GM19240 (cell line): Measurements from ENCODE around the gene ADGRB2.

Experiments used
- DNase-seq: peaks from one replicate; pipeline ENCODE4 v3.0.0; 2011; ENCODE audit warnings: low spot score; ENCODE audit not compliant: insufficient read length

ADGRB2 gene

DNA sequence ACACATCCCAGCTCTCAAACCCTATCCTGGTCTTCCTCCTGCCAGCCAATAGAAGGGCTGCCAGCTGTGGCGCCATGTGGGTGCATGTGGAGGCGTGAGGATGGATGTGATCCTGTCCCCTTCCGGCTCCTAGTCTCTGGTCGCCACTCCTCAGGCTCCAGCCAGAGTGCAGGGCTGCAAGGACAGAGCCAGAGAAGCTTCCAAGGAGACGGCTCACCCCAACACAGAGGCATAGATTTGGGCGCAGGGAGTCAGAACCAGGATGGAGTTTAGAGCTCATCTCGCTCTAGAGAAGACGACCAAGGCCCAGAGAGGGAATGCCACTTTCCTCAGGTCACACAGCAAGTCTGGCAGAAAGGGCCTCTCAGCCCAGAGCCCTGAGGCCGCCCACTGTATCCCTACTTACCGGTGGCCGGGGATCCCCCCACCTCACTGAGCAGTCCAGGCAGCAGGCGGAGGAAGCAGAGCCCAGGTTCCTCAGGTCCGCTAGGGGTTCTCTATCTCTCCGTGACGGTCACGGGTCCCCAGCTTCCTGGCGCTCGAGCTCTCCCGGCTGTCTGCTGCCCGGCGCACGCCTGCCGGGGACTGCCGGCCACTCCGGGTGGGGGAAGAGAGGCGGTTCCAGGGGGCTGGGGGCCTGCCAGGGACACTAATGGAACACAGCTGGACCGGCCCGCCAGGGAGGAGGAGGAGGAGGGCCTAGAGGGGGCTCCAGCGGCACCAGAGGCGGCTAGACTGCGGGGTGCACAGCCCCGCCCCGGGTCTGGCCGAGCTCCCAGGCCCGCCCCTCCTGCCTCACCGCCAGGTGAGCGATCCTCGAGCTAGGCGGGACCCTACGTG lies 60.5 kb downstream of the ADGRB2 start, which contains the start of gene COL16A1:
TSS of gene COL16A1 (minus strand) at position 587 of the 840 bp plus-strand sequence. CDS start 1,824 bp downstream, outside the sequence.
- no peak for DNase-seq

DNA sequence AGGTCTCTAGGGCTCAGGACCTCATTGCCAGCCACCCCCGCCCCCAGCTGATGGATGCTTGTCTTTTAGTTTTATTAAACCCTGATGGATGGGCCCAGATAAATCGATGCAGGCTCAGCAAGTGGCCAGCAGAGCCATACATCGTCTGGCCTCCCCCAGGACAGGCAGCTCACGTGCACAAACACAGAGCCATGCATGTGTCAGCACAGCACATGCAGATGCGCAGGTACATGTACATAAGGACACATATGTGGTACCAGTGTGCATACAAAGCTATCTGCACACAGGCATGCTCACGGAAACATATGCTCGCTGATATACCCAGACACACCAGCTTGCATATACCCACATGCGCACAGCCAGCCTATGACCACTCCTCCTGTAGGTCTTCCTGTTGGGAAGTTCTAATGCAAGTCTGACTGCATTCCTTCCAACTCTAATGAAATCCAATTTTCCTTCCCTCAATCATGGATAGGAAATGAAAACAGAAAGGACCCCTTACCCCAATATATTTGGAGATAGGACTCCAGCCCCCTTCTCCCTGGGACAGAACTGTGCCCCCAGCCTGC lies 61.2 kb downstream of the ADGRB2 start:
- no peak for DNase-seq

DNA sequence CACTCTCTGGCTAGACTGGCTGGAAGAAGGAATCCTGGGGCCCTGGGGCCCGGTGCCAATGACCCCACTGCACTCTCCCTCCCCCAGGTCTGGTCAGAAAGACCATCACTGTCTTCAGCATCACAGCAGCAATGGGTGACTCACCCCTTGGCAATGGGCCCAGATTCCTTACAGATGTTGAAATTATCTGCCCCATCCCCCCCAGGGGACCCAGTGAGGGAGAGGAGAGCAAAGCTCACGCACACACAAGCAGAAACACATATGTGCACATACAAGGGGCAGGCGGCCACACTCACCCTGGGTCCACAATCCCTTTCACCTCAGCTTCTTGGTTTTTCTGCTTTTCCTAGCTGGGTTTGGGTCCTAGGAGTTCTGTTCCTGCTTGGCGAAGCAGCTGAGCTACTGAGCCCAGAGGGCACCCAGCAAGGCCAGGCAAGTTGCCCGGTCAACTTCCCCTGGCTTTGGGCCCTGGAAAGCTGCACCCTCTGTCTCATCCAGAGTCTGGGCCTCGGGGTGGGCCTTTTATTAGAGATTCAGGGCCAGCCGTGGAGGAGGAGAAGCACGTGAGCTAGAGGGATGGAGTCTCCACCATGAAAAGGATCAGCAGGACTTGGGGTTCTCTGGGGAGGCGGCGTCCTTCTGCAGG lies 62.9 kb downstream of the ADGRB2 start:
- DNase-seq: no peak

DNA sequence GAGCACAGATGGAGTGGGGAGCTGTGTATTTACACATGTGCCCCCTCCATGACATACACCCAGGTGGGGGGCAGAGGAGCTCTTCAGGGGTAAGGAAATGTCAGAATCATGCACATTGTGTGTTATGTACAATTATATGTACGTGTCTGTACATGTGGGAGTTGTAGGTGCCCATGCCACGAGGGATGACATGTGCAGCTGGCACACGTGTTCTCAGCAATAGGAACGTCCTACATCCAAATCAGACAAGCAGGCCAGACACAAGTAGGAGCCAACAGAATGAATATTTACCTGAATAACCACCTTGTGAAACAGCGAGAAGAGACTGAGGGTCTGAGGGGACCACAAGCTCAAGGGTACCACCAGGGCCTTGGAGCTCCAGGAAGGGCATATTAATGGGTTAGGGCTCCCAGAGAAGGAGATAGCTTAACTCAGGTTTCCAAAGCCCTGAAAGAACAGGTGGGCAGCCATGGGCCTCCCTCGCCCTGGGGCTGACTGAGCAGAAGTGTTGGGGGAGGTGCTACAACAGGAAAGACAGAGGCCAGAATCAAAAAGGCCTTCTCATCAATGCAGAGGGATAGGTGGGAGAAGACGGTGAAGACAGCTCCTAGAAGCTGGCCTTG lies 63.6 kb downstream of the ADGRB2 start:
- no peak for DNase-seq

DNA sequence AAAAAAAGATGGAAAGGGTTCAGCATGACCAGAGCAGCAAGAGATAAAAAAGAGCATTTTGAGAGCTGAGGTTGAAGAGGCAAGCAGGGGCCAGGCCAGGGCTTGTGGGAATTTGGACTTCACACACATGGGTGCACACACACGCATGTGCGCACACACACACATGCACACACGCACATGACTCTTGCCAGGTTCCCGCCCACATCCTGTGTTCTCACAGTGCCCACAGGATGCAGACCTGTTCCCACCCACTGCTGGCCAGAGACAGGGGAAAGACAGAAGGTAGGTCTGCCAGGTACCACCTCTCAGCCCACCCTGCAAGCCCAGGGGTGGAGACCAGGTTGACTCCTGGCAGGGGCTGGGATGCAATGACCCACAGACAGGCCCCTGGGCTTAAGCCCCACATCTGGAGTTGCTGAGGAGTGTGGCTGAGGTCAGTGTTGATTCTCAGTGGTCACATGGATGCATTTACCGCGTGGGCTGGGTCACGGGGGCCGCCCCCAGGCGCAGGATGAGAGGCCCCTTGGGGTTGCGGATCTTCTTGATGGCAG lies 64.7 kb downstream of the ADGRB2 start:
- DNase-seq: no peak

DNA sequence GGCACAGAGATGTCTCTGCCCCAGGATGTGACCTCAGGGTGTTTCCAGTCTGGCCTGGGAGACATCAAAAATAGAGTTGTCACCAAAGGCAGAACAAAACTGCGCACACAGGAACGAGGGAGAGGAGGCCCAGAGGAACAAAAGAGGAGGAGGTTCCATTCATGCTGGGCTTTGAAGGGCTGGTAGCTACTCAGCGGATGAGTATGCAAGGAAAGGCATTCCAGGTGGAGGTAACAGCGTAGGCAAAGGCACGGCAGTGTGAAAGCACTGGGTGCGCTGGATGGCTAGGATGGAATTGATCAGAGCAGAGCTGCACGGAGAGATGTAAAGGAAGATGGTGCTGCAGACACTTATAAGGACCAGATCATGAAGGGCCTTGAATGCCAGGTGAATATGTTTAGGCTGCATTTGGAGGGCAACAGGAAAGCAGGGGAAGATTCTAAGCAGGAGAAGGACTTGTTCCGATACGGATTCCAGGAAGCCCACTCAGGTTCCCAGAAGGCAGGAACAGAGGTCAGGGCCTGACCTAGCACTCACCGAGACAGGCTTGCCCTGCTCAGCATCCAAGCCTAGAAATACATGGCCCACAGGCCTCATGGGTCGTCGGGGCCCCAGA lies 66.7 kb downstream of the ADGRB2 start:
- no peak for DNase-seq

DNA sequence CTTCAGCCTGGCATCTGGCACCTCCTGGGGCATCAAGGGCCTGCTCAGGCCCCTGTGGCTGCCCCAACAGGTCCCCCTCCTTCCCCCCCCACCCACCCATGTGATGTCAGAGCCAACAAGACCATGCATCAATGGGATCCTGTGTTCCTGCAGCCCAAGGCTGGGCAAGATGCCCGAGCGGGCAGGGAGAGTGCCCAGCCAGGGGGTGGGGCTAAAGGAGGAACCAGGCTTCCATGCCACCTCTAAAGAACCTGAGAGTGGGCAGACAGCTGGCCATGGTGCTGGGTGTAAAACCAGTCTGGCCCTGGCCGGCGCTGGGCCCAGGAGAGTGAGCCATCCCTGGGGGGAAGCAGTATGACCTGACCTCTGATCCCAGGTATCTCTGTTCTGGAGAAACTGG lies 67.9 kb downstream of the ADGRB2 start:
- no peak for DNase-seq

DNA sequence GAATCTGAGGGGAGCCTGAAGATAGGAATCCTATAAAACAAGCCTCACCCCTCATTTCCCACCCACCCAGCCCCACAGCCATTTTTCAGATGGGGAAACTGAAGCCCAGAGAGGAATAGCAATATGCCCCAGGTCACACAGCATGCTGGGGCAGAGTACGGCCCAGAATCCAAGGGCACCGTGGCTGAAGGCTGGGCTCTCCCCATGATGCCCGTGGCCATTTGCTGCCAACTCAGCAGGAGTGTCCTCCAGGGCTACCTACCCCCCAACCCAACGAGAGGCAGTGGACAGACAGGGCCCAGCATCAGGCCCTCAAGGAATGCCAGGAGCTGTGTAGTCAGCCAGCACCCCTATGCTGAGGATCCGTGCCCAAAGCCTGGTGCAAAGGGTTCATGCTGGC lies 68.8 kb downstream of the ADGRB2 start:
- DNase-seq: no peak

DNA sequence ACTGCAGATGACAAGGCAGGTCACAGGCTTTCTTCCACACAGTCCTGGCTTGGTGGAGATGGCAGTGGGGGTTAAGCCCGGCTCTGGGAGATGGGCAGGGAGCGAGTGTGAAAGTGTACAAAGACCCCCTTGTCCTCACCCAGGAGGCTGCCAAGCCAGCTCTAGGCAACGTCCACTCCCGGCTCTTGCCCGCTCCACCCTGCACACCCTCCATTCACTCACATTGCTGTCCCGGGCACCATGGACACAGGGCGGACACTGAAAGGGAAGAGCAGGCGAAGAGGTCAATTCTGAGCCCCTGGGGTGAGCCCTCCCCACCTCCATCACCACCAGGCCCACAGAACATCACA lies 69.2 kb downstream of the ADGRB2 start:
- DNase-seq: no peak

DNA sequence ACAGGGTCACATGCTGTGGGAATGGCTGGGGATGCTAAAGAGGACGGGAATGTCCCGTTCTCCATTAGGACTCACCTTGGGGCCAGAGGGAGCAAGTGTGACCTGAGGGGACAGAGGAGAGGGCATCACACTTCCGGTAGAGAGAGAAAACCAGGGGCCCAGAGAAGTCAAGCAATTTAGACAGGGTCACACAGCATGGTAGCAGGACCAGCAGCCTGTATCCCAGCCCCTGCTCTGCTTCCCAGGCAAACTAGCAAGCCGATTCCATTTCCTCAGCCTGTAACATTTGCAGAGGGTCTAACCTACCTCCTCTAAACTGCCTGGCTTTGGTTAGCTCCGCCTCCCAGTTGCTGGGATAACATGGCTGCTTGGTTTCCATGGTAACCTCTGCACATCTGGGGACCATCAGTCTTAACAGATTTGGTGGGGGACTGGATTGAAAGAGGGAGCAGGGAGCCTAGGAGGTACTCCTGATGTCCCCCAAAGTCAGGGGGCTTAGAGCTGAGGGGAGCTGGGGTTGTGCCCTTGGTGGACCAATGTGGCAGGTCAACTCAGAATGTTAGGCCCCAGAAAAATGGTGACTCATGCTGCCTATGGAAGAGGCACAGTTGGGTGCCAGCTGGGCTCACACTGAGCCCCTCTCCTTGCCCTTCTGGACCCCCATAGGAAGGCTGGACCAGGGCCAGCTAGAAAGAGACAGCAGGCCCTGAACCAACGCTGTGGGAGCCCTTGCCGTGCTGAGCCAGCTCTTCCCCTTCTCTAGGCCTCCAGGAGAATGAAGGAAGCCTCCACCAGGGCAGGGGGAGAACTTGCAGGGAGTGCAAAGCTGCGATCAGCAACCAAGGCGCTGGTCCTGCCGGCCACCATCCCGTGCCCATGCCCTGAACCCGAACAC lies 69.8 kb downstream of the ADGRB2 start:
- no peak for DNase-seq

DNA sequence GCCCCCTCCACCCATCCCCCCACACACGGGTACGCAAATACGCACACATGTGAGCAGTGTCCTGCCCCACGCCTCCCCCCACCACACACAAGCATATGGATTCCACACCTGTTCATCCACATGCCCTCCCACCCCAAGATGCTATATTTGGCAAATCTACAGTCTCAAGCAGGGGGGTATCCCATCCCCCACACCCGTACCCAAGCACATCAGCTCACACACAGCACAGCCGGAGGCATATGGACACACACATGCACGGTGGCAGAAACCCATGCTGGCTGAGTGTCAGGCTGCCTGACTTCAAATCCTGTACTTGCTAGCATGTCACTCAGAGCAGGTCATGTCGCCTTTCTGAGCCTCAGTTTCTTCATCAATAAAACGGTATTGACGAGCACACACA lies 70.9 kb downstream of the ADGRB2 start:
- no peak for DNase-seq

DNA sequence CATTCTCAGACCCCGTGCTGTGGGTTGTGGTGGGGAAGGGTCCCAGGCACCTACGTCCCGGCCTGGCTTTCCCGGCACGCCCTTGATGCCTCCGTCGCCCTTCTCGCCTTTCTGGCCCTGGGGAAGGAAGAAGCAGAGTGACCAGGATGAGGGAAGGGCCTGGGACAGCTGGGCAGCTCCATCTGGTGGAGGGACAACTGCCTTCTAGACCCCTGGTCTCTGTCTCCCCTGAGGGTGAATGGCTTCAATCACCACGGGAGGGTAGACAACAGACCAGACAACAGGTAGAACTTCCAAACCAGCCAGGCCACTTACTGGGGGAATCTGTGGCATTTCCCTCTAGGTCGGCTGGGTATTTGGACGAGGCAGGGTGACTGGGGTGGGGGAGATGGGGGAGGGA lies 72.2 kb downstream of the ADGRB2 start:
- DNase-seq: no peak

DNA sequence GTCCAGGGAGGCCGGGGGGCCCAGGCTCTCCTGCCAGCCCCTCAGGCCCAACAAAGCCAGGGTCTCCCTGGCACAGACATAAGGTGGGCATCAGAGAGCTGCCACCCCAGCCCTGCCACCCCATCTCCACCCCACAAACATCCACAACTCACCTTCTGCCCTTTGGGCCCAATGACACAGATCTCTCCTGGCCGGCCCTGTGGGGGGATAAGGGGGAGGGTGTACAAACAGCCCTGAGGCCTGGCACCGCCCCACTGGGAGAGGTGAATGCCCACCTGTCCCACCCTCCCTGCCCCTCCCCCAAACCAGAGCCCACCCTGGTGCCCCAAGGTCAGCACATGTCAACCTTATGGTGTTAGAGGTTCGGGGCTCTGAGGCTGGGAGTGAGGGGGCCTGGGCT lies 72.7 kb downstream of the ADGRB2 start:
- DNase-seq: no peak

DNA sequence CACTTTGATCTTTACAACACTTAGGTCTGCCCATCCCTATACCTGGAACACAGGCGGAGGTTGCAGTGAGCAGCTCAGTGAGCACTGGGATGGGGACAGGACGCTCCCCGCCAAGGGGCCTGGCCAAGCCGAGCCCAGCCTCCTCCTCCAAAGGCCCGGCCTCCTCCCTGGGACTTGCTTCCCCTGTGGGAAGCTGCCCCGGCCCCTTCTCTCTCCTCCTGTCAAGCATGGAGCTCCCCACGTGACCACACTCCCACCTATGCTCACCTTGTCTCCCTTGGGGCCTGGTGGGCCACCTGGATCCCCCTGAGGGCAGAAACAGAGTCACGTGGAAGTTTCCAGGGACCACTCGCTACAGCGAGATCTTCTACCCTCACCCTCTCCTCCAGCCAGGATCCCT lies 73.2 kb downstream of the ADGRB2 start:
- DNase-seq: no peak

DNA sequence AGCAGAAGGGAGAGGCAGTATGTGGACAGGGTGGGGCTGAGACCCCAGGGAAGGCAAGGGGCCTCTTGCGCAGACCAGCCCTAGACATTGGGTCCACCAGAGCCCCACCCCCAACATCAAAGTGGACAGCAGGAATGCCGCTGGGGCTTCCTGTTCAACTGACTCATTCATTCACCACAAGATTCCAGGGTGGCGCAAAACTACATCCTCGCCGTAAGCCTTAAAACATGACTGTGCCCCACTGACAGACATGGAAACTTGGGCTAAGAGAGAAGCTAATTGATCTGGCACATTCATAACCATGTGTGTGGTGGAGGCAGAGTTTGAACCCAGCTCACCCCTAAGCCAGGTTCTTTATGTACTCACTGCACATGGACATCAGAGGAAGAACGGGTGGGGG lies 74.3 kb downstream of the ADGRB2 start:
- no peak for DNase-seq

DNA sequence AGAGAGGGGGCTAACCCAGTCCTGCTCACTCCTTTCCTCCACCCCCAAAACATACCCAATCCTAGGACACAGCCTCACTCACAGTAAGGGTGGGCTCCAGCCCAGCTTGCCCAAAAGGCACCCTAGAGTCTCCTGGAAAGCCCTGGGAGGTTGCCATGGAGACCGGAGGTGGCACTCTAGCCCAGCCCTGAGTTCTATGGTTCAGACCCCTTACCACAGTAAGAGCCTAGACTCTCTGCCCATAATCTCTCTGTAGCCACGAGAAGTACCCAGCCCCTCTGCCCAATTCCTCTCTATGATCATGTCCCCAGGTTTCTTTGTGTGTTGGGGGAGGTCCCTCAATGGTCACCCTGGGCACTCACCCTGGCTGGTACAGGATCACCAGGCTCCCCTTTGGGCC lies 74.8 kb downstream of the ADGRB2 start:
- no peak for DNase-seq

DNA sequence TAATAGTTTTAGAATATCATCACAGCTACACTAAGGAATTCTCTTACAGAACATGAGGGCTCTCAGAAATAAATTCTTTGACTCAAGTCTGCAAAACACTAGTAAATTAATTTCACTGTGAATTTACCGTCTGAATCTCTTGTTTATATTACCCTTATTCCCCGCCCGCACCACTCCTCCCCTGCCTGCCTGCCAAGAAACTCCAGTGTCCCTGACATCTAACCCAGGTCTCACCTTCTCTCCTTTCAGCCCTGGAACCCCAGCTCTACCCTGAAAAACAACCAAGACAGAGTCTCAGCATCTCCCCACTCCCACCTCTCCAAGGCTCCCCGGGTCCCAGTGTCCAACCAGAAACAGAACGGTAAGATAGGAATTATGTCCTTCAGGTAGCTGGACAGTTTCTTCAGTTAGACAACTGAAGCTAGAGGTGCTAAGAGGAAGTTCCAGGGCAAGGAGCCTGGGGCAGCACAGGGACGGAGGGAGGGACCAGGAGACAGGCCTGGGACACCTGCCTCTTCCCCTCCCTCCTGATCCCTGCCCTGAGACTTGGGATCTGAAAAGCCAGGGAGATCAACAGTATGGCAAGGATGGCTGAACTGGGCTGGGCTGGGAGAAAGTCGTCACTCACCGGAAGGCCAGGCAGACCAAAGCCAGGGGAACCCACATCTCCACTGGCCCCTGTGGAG lies 75.8 kb downstream of the ADGRB2 start:
- no peak for DNase-seq

DNA sequence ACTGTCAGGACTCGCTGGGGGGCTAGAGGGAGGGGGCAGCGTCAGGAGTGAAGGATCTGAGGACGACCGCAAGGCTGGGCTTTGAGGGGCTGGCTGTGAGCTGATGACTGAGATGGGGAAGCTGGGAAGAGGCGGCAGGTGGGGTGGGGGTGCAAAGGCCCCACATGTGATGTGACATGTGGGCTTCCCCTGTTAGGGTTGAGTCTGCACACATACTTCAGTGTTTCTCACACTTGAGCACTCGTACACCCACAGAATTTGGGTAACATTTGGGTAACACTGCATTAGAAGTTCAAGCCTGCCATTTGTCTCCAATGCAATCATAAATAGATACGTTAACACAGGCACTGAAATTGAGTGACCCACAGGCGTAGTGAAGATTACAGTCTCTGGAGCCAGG lies 76.5 kb downstream of the ADGRB2 start:
- no peak for DNase-seq

DNA sequence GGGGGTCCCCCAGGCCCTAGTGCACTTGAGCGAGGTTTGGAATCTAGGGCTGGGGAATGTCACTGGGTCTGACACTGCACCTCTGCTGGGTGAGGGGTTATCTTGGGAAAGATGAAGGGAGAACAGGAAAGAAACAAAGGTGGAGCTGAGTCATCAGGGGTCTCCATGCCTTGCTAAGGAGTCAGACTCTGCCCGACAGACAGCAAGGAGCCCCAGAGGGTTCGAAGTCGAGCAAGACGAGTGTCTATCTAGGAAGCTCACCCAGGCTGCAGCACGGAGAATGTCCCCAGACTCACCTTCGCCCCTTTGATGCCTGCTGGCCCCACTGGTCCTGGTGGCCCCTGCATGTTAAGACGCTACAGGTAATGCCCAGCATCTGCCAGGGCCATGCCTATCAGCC lies 78.3 kb downstream of the ADGRB2 start:
- DNase-seq: no peak

DNA sequence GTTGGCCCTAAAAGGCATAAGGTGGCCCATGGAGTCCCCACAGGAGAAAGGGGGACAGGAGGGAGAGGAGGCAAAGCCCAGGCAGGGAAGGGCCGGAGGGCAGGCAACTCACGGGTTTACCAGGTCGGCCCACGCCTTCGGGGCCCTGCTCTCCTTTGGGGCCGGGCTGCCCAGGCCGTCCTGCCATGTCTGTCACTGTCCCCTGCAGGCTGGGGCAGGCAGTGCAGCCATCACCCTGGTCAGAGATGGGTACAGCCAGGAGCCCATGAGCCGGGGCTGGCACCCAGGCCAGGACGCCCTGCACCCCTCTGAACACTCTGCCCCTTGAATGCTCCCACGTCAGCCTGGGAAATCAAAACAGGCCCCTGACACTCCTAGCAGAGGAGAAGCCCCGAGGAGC lies 80.1 kb downstream of the ADGRB2 start:
- no peak for DNase-seq
